HCT116 (cell line): ENCODE results near the gene SPATA22.

ENCODE experiments used
- TCF7L2 ChIP-seq: IDR thresholded peaks from 2 replicates; pipeline ENCODE4 v1.7.0; 2011; ENCODE audit warnings: borderline replicate concordance, inconsistent platforms; ENCODE audit not compliant: insufficient read depth, insufficient read length; ENCODE audit errors: extremely low read depth
- YY1 ChIP-seq: IDR thresholded peaks from 2 replicates; pipeline ENCODE4 v1.6.1; 2011; ENCODE audit warnings: low read length, low read depth, moderate library complexity, mild to moderate bottlenecking; ENCODE audit not compliant: insufficient replicate concordance; ENCODE audit errors: extremely low read depth
- TF ChIP-seq, protein P1 (sequence below): IDR thresholded peaks from 2 replicates; pipeline ENCODE4 v1.6.1; 2012
- TF ChIP-seq, protein P2 (sequence below), 3 experiments: fragments of 200-600 bp in 1 of 3; sonication (generic) in 1 of 3; IDR thresholded peaks in 2 of 3; conservative IDR thresholded peaks in 1 of 3; 2 replicates each; pipeline ENCODE4 v1.5.1; 2012 to 2017; ENCODE audit warnings: low read depth in 2 of 3, low read length in 2 of 3, antibody characterized with exemption in 1 of 3, borderline replicate concordance in 1 of 3, control low read depth in 1 of 3, mild to moderate bottlenecking in 1 of 3, mixed read lengths in 1 of 3, mixed run types in 1 of 3, moderate library complexity in 1 of 3; ENCODE audit not compliant: insufficient read depth in 1 of 3

DNA sequence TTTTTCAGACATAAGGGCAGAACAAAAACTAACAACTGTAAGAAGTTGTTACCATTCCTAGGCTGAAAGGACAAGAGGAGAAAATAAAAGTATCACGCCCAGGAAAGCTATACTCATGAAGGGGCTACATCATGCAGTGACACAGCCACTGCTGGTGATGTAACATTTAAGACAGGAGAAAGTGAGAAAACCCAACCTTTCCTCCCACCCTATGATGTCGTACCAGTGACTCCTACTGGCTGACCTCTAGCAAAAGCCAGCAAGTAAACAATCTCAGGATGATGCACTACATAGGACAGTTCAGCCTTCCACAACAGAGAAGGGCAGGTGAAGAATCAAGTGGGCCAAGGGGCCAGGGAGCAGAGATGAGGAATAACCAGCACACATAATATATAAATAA lies 24.0 kb downstream of the SPATA22 start:
- no peak for TF ChIP-seq YY1
- TF ChIP-seq, protein P1, sequence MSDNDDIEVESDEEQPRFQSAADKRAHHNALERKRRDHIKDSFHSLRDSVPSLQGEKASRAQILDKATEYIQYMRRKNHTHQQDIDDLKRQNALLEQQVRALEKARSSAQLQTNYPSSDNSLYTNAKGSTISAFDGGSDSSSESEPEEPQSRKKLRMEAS, result no peak
- TF ChIP-seq TCF7L2, result no peak
- TF ChIP-seq, protein P2, sequence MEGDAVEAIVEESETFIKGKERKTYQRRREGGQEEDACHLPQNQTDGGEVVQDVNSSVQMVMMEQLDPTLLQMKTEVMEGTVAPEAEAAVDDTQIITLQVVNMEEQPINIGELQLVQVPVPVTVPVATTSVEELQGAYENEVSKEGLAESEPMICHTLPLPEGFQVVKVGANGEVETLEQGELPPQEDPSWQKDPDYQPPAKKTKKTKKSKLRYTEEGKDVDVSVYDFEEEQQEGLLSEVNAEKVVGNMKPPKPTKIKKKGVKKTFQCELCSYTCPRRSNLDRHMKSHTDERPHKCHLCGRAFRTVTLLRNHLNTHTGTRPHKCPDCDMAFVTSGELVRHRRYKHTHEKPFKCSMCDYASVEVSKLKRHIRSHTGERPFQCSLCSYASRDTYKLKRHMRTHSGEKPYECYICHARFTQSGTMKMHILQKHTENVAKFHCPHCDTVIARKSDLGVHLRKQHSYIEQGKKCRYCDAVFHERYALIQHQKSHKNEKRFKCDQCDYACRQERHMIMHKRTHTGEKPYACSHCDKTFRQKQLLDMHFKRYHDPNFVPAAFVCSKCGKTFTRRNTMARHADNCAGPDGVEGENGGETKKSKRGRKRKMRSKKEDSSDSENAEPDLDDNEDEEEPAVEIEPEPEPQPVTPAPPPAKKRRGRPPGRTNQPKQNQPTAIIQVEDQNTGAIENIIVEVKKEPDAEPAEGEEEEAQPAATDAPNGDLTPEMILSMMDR (IDR thresholded peaks at IDR 0.05 in 2 of 3, conservative IDR thresholded peaks at IDR 0.05 in 1 of 3; ENCODE audit: borderline replicate concordance in 1 of 3, insufficient read depth in 1 of 3, low read depth in 2 of 3, low read length in 2 of 3), result peak; percentile 20 to 60 (median 45); a peak in 5 of 6 replicates
